ENCODE data around the gene AIG1. TPM values are rescaled to one million over a fixed set of nuclear protein-coding genes. Genes with fewer than 3 reads are reported as not detected.
"Not testable (repeated sequence)": the region's sequence is repeated elsewhere in the genome, so short reads cannot be mapped to it uniquely, and the experiment has no call there.

AIG1 gene
- total RNA-seq, 1 experiment from 2014 or later: 51.1 TPM

GRCh38 chr6:143040018-143040417 is 20.7 kb upstream of the AIG1 start:
- H2AFZ ChIP-seq (ENCODE audit: low read depth, low read length, poor library complexity, severe bottlenecking): no peak overlapping the region
- intact Hi-C loops (cut with micrococcal nuclease): no loop called here

GRCh38 chr6:143044345-143044744 is 16.3 kb upstream of the AIG1 start:
- H3K9me3 ChIP-seq (ENCODE audit: control insufficient read depth in 1 of 2, insufficient read depth in 1 of 2, low read depth in 1 of 2, low read length in 2 of 2); CTCF ChIA-PET; POLR2A ChIA-PET: not testable (repeated sequence)

More at GRCh38 chr6:143040018-143040417, 20.7 kb upstream of the AIG1 start:
- ATAC-seq (no peak), DNase-seq (ENCODE audit: low read depth, low spot score) (no peak)
- Histone ChIP-seq H3K27ac (ENCODE audit: low read depth, low read length) (no peak overlapping the region), H4K20me1 (ENCODE audit: insufficient read depth) (no peaks in the 10 kb centered on the region), H3K4me3 (replicated peaks in 1 of 2; ENCODE audit: low read depth in 1 of 2, low read length in 2 of 2) (no peak overlapping the region), H3K9me3 (ENCODE audit: control insufficient read depth in 1 of 2, insufficient read depth in 1 of 2, low read depth in 1 of 2, low read length in 2 of 2) (no peaks in the 10 kb centered on the region), H3K9me2 (ENCODE audit: insufficient read depth) (0 out of 2 replicates have a peak, but pooled peaks cover 4% of the 10 kb centered on the region), H3K36me3 (ENCODE audit: control insufficient read depth in 1 of 2, insufficient read depth in 2 of 2, low read length in 2 of 2) (no peaks in the 10 kb centered on the region), H3K4me2 (ENCODE audit: low read length) (no peak overlapping the region), H3K79me2 (ENCODE audit: insufficient read depth, low read length) (no peaks in the 10 kb centered on the region), H3K9ac (ENCODE audit: low read length) (no peak overlapping the region), H3K4me1 (ENCODE audit: control insufficient read depth in 1 of 2, insufficient read depth in 2 of 2, low read length in 2 of 2) (no peaks in the 10 kb centered on the region), H3K27me3 (ENCODE audit: insufficient read depth, low read length) (no peaks in the 10 kb centered on the region)
- CTCF ChIA-PET: no interaction called here
- RAD21 ChIA-PET (ENCODE audit: low non-redundant PET in 1 of 2, low total read pairs in 2 of 2, uncharacterized antibody in 2 of 2, unreplicated experiment in 2 of 2): no interaction called here
- POLR2A ChIA-PET: no interaction called here
- no TSS peak for BruUV-seq (replicated peaks)
- TF ChIP-seq ELF1 (IDR thresholded peaks at IDR 0.05; ENCODE audit: borderline replicate concordance, low read depth): no peak
- TF ChIP-seq POLR2A (IDR thresholded peaks at IDR 0.05; ENCODE audit: borderline replicate concordance, extremely low read depth, insufficient read depth, insufficient read length): no peak
- TF ChIP-seq ZNF274 (IDR thresholded peaks at IDR 0.05; ENCODE audit: low read depth, low read length): no peak
- TF ChIP-seq SP1 (IDR thresholded peaks at IDR 0.05; ENCODE audit: low read depth): no peak
- no peak for TF ChIP-seq FOSL1 (IDR thresholded peaks at IDR 0.05; ENCODE audit: low read depth)
- no peak for TF ChIP-seq ZFX (IDR thresholded peaks at IDR 0.05)
- no peak for TF ChIP-seq CEBPB (IDR thresholded peaks at IDR 0.05; ENCODE audit: low read depth)
- no peak for TF ChIP-seq ATF3 (IDR thresholded peaks at IDR 0.05)
- TF ChIP-seq SRF (IDR thresholded peaks at IDR 0.05; ENCODE audit: low read depth): no peak
- no peak for TF ChIP-seq TCF7L2 (IDR thresholded peaks at IDR 0.05; ENCODE audit: borderline replicate concordance, extremely low read depth, insufficient read depth, insufficient read length)
- no peak for TF ChIP-seq EZH2 (IDR thresholded peaks at IDR 0.05)
- TF ChIP-seq EGR1 (IDR thresholded peaks at IDR 0.05; ENCODE audit: low read depth): no peak
- TF ChIP-seq JUND (IDR thresholded peaks at IDR 0.05): no peak
- no peak for TF ChIP-seq SIN3A (IDR thresholded peaks at IDR 0.05; ENCODE audit: low read depth)

More at GRCh38 chr6:143044345-143044744, 16.3 kb upstream of the AIG1 start:
- H3K9me2 ChIP-seq (ENCODE audit: insufficient read depth); RAD21 ChIA-PET (ENCODE audit: low non-redundant PET in 1 of 2, low total read pairs in 2 of 2, uncharacterized antibody in 2 of 2, unreplicated experiment in 2 of 2); ATAC-seq; H3K9ac ChIP-seq (ENCODE audit: low read length); H4K20me1 ChIP-seq (ENCODE audit: insufficient read depth); H3K79me2 ChIP-seq (ENCODE audit: insufficient read depth, low read length); H3K4me3 ChIP-seq (replicated peaks in 1 of 2; ENCODE audit: low read depth in 1 of 2, low read length in 2 of 2); H2AFZ ChIP-seq (ENCODE audit: low read depth, low read length, poor library complexity, severe bottlenecking); H3K4me2 ChIP-seq (ENCODE audit: low read length); BruUV-seq (replicated peaks); H3K4me1 ChIP-seq (ENCODE audit: control insufficient read depth in 1 of 2, insufficient read depth in 2 of 2, low read length in 2 of 2); H3K36me3 ChIP-seq (ENCODE audit: control insufficient read depth in 1 of 2, insufficient read depth in 2 of 2, low read length in 2 of 2); DNase-seq (ENCODE audit: low read depth, low spot score); H3K27ac ChIP-seq (ENCODE audit: low read depth, low read length); H3K27me3 ChIP-seq (ENCODE audit: insufficient read depth, low read length); intact Hi-C loops (cut with micrococcal nuclease): not testable (repeated sequence)
